Kidney (tissue), 14 donors: ENCODE measurements around the gene FGD2. TPM values are rescaled to one million over a fixed set of nuclear protein-coding genes. Genes with fewer than 3 reads are reported as not detected.

Source experiments
- DNase-seq, 5 donors: peaks; one replicate each; pipeline ENCODE4 v3.0.0-alpha.2; 2013 to 2020
- FAIRE-seq: peaks from 2 replicates; lab custom pipeline; 2012; peaks lifted over from hg19 to GRCh38; lab: Jason Lieb, UNC
- H3K27ac ChIP-seq, 2 donors: one replicate each; pipeline ENCODE4 v1.7.0; 2013; ENCODE audit warnings: low read depth in 2 of 2, low read length in 2 of 2, inconsistent platforms in 1 of 2
- H3K27me3 ChIP-seq: one replicate; pipeline ENCODE4 v1.7.1; 2013; ENCODE audit warnings: low read length, inconsistent platforms; ENCODE audit not compliant: control insufficient read depth, insufficient read depth
- H3K36me3 ChIP-seq, 3 donors: one replicate each; pipeline versions ENCODE4 v1.7.0 to v1.7.1; 2013; ENCODE audit warnings: low read length in 3 of 3, control low read depth in 1 of 3, inconsistent platforms in 1 of 3; ENCODE audit not compliant: insufficient read depth in 3 of 3, control insufficient read depth in 2 of 3
- H3K4me1 ChIP-seq, 3 donors: one replicate each; pipeline versions ENCODE4 v1.7.0 to v1.7.1; 2013; ENCODE audit warnings: low read length in 3 of 3, inconsistent platforms in 1 of 3, low read depth in 1 of 3; ENCODE audit not compliant: control insufficient read depth in 2 of 3, insufficient read depth in 2 of 3
- H3K4me3 ChIP-seq, 3 donors: one replicate each; pipeline versions ENCODE4 v1.7.0 to v1.8.1; 2013; ENCODE audit warnings: low read length in 3 of 3, control low read depth in 1 of 3, inconsistent platforms in 1 of 3
- H3K9ac ChIP-seq, 3 donors: one replicate each; pipeline versions ENCODE4 v1.7.0 to v1.7.1; 2013; ENCODE audit warnings: low read length in 3 of 3, control low read depth in 1 of 3, inconsistent platforms in 1 of 3
- H3K9me3 ChIP-seq, 3 donors: one replicate each; pipeline versions ENCODE4 v1.7.0 to v1.7.1; 2013; ENCODE audit warnings: low read length in 3 of 3, control low read depth in 1 of 3, inconsistent platforms in 1 of 3; ENCODE audit not compliant: control insufficient read depth in 2 of 3, insufficient read depth in 1 of 3
- intact Hi-C: fragments of 100-400 bp; cut with DNase I; formaldehyde crosslinking; loops from one replicate; pipeline ENCODE4 v1.11.1; 2022
- polyA plus RNA-seq: library from polyadenylated mRNA; stranded (reverse); fragments of 350-450 nt; fragmentation: Illumina TruSeq; extraction: RNeasy Lipid Tissue Mini Kit (QIAGEN cat#74804); gene quantifications from one replicate; pipeline ENCODE4 v1.2.3, GENCODE V29; 2014; ENCODE audit warnings: low read depth, low replicate concordance; ENCODE audit not compliant: insufficient read depth
- total RNA-seq: library from RNA; stranded (reverse); fragmentation: NEBNext Ultra II Directional; extraction: Animal tissue kit (Norgen Biotek cat#: 25700); gene quantifications from one replicate; pipeline ENCODE4 v1.2.1, GENCODE V29; 2021
- TF ChIP-seq, protein P1 (sequence below): IDR thresholded peaks from 3 replicates; pipeline ENCODE4 v1.5.1; 2012; ENCODE audit warnings: mild to moderate bottlenecking, moderate library complexity, borderline replicate concordance; ENCODE audit not compliant: insufficient read depth; ENCODE audit errors: extremely low read depth
- donor health status: control.
- donor health status: control.
- donor health status: control.
- donor health status: control.
- donor health status: control.
- donor health status: DM: yes; HTN: yes; CAD: no.
- donor health status: Normal renal cell carcinoma (clear cell type).

FGD2 gene
- total and polyA plus RNA-seq, 2 donors from 2014 or later: 0.97 to 49.5 TPM

- Histone ChIP-seq H3K4me3 (no peak overlapping the region), H3K9me3 (no peaks in the 10 kb centered on the region), H3K36me3 (peaks cover 2 to 86% (median 84%) of the 10 kb centered on the region in 3 donors), H3K27me3 (no peaks in the 10 kb centered on the region), H3K4me1 (peaks cover 0 to 10% (median 3%) of the 10 kb centered on the region in 3 donors), H3K27ac (no peak overlapping the region), H3K9ac (no peak overlapping the region)
- intact Hi-C loops: no loop called here
- TF ChIP-seq, protein P1, sequence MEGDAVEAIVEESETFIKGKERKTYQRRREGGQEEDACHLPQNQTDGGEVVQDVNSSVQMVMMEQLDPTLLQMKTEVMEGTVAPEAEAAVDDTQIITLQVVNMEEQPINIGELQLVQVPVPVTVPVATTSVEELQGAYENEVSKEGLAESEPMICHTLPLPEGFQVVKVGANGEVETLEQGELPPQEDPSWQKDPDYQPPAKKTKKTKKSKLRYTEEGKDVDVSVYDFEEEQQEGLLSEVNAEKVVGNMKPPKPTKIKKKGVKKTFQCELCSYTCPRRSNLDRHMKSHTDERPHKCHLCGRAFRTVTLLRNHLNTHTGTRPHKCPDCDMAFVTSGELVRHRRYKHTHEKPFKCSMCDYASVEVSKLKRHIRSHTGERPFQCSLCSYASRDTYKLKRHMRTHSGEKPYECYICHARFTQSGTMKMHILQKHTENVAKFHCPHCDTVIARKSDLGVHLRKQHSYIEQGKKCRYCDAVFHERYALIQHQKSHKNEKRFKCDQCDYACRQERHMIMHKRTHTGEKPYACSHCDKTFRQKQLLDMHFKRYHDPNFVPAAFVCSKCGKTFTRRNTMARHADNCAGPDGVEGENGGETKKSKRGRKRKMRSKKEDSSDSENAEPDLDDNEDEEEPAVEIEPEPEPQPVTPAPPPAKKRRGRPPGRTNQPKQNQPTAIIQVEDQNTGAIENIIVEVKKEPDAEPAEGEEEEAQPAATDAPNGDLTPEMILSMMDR: no peak
- DNase-seq (no peak), FAIRE-seq (no peak)
Observed at GRCh38 chr6:36973647-36974046, 31.8 kb upstream of the FGD2 start.

- Histone ChIP-seq H3K27me3 (no peaks in the 10 kb centered on the region), H3K9ac (no peak overlapping the region), H3K4me3 (no peak overlapping the region), H3K9me3 (no peaks in the 10 kb centered on the region), H3K36me3 (peaks cover 2 to 72% (median 67%) of the 10 kb centered on the region in 3 donors), H3K27ac (no peak overlapping the region), H3K4me1 (peaks cover 0 to 8% (median 0%) of the 10 kb centered on the region in 3 donors)
- FAIRE-seq: no peak
- no peak for DNase-seq
- TF ChIP-seq, protein P1: no peak
- intact Hi-C loops: no loop called here
Observed at GRCh38 chr6:36975231-36976006, 30.0 kb upstream of the FGD2 start.

DNA sequence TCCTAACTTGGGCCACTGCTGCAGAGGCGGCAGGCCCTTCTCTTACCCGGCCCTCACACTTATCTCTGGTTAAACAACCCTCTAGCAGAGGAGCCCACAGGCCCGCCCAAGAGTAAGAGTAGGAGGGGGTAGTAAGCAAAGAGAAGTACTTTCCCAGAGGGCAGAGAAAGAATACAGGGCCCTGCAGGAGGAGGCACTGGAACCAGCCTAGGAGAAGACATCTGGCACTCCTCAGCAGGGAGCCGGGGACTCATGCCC lies 29.5 kb upstream of the FGD2 start:
- intact Hi-C loops: no loop called here
- H3K4me1 ChIP-seq: peaks cover 0 to 11% (median 0%) of the 10 kb centered on the region in 3 donors
- no peaks in the 10 kb centered on the region for H3K27me3 ChIP-seq
- H3K4me3 ChIP-seq: no peak overlapping the region
- FAIRE-seq (no peak), DNase-seq (no peak)
- no peaks in the 10 kb centered on the region for H3K9me3 ChIP-seq
- peaks cover 2 to 67% (median 62%) of the 10 kb centered on the region in 3 donors for H3K36me3 ChIP-seq
- TF ChIP-seq, protein P1: no peak
- H3K27ac ChIP-seq: no peak overlapping the region
- H3K9ac ChIP-seq: no peak overlapping the region
